Kidney (tissue), 14 donors: ENCODE measurements around the gene SLC51B. TPM values are rescaled to one million over a fixed set of nuclear protein-coding genes. Genes with fewer than 3 reads are reported as not detected.

ENCODE experiments used
- DNase-seq, 5 donors: peaks; one replicate each; pipeline ENCODE4 v3.0.0-alpha.2; 2013 to 2020
- FAIRE-seq: peaks from 2 replicates; lab custom pipeline; 2012; peaks lifted over from hg19 to GRCh38; lab: Jason Lieb, UNC
- H3K27ac ChIP-seq, 2 donors: one replicate each; pipeline ENCODE4 v1.7.0; 2013; ENCODE audit warnings: low read depth in 2 of 2, low read length in 2 of 2, inconsistent platforms in 1 of 2
- H3K27me3 ChIP-seq: one replicate; pipeline ENCODE4 v1.7.1; 2013; ENCODE audit warnings: low read length, inconsistent platforms; ENCODE audit not compliant: control insufficient read depth, insufficient read depth
- H3K36me3 ChIP-seq, 3 donors: one replicate each; pipeline versions ENCODE4 v1.7.0 to v1.7.1; 2013; ENCODE audit warnings: low read length in 3 of 3, control low read depth in 1 of 3, inconsistent platforms in 1 of 3; ENCODE audit not compliant: insufficient read depth in 3 of 3, control insufficient read depth in 2 of 3
- H3K4me1 ChIP-seq, 3 donors: one replicate each; pipeline versions ENCODE4 v1.7.0 to v1.7.1; 2013; ENCODE audit warnings: low read length in 3 of 3, inconsistent platforms in 1 of 3, low read depth in 1 of 3; ENCODE audit not compliant: control insufficient read depth in 2 of 3, insufficient read depth in 2 of 3
- H3K4me3 ChIP-seq, 3 donors: one replicate each; pipeline versions ENCODE4 v1.7.0 to v1.8.1; 2013; ENCODE audit warnings: low read length in 3 of 3, control low read depth in 1 of 3, inconsistent platforms in 1 of 3
- H3K9ac ChIP-seq, 3 donors: one replicate each; pipeline versions ENCODE4 v1.7.0 to v1.7.1; 2013; ENCODE audit warnings: low read length in 3 of 3, control low read depth in 1 of 3, inconsistent platforms in 1 of 3
- H3K9me3 ChIP-seq, 3 donors: one replicate each; pipeline versions ENCODE4 v1.7.0 to v1.7.1; 2013; ENCODE audit warnings: low read length in 3 of 3, control low read depth in 1 of 3, inconsistent platforms in 1 of 3; ENCODE audit not compliant: control insufficient read depth in 2 of 3, insufficient read depth in 1 of 3
- CTCF ChIP-seq: IDR thresholded peaks from 3 replicates; pipeline ENCODE4 v1.5.1; 2012; ENCODE audit warnings: mild to moderate bottlenecking, moderate library complexity, borderline replicate concordance; ENCODE audit not compliant: insufficient read depth; ENCODE audit errors: extremely low read depth
- intact Hi-C: fragments of 100-400 bp; cut with DNase I; formaldehyde crosslinking; loops from one replicate; pipeline ENCODE4 v1.11.1; 2022
- polyA plus RNA-seq: library from polyadenylated mRNA; stranded (reverse); fragments of 350-450 nt; fragmentation: Illumina TruSeq; extraction: RNeasy Lipid Tissue Mini Kit (QIAGEN cat#74804); gene quantifications from one replicate; pipeline ENCODE4 v1.2.3, GENCODE V29; 2014; ENCODE audit warnings: low read depth, low replicate concordance; ENCODE audit not compliant: insufficient read depth
- total RNA-seq: library from RNA; stranded (reverse); fragmentation: NEBNext Ultra II Directional; extraction: Animal tissue kit (Norgen Biotek cat#: 25700); gene quantifications from one replicate; pipeline ENCODE4 v1.2.1, GENCODE V29; 2021
- donor health status: control.
- donor health status: control.
- donor health status: control.
- donor health status: control.
- donor health status: control.
- donor health status: DM: yes; HTN: yes; CAD: no.
- donor health status: Normal renal cell carcinoma (clear cell type).

The SLC51B gene
- total and polyA plus RNA-seq, 2 donors from 2014 or later, result 2.9 to 40.9 TPM

DNA sequence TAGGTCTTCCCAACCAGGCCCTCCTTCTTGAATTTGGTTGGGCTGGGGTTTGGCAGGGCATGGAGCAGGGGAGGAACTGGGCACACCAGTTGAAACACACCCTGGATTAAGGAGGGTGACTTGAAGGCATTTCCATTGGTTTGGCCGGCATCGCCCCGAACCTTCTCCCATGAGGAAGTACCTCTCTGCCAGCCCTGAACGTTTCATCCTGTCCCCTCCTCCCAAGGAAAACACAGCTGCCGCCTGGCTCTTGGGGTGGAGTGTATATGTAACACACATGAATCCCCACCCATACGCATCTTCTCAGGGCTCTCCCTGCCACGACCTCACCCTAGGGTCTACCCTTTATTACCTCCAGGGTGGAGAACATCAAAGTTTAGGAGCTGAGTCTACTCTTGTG, 55.3 kb downstream of the SLC51B start:
- H3K9me3 ChIP-seq, result no peaks in the 10 kb centered on the region
- no peak for TF ChIP-seq CTCF
- no peak overlapping the region for H3K4me3 ChIP-seq
- H3K4me1 ChIP-seq, result peaks cover 0 to 4% (median 0%) of the 10 kb centered on the region in 3 donors
- FAIRE-seq, result no peak
- no peak overlapping the region for H3K9ac ChIP-seq
- DNase-seq, result no peak
- H3K36me3 ChIP-seq, result peaks cover 2 to 21% (median 14%) of the 10 kb centered on the region in 3 donors
- no peaks in the 10 kb centered on the region for H3K27me3 ChIP-seq
- no peak overlapping the region for H3K27ac ChIP-seq
- intact Hi-C loops, result no loop called here

GRCh38 chr15:65101411-65101890, 56.3 kb downstream of the SLC51B start:
- FAIRE-seq (no peak), DNase-seq (peak in 4 of 5 donors; percentile 89 to 93 (median 92))
- peaks cover 2 to 21% (median 16%) of the 10 kb centered on the region in 3 donors for H3K36me3 ChIP-seq
- TF ChIP-seq CTCF, result peak; percentile 61
- intact Hi-C loops, result no loop called here
- no peak overlapping the region for H3K27ac ChIP-seq
- no peak overlapping the region for H3K9ac ChIP-seq
- no peak overlapping the region for H3K4me3 ChIP-seq
- H3K4me1 ChIP-seq, result peaks cover 0 to 4% (median 0%) of the 10 kb centered on the region in 3 donors
- H3K9me3 ChIP-seq, result no peaks in the 10 kb centered on the region
- H3K27me3 ChIP-seq, result no peaks in the 10 kb centered on the region

DNA sequence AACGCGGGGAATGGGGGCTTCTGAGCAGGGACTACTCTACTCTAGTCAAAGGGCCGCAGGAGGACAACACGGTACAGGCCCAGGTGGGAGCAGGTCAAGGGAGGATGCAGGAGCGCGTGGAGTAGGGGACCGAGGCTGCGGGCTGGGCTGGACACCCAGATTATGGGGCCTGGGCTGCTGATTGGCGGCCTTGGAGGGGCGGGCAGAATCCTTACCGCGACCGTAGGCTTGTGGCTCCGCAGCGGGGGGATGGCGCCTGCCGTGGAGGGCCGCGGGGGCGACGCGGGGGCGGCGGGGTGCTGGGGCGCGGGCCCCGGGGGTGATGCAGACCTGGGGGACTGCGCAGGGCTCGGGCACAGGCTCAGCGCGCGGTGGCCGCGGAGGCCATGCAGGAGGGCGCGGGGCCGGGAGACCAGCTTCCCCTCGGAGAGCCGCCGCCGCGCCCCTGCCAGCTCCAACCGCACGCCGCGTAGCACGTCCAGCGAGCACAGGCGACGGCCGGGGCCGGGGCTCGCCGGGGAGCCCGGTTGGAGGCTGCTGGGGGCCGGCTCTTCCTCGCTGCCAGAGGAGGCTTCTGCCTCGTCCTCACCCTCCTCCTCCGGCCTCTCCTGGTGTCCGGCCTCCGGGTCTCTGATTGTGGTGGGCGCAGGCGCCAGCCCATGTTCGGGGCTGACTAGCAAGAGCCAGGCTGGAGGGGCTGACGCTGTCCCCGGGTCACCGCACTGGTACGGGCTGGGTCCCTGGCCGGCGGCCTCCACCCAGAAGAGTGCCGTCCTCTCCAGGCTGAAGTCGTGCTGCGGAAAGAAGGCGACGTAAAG, 56.9 kb downstream of the SLC51B start:
- Histone ChIP-seq H3K27ac (no peak overlapping the region), H3K4me1 (peaks cover 0 to 4% (median 0%) of the 10 kb centered on the region in 3 donors), H3K4me3 (no peak overlapping the region), H3K9ac (no peak overlapping the region), H3K27me3 (no peaks in the 10 kb centered on the region), H3K9me3 (no peaks in the 10 kb centered on the region), H3K36me3 (peaks cover 2 to 21% (median 16%) of the 10 kb centered on the region in 3 donors)
- peak in 2 of 5 donors; percentile 36 to 78 for DNase-seq
- intact Hi-C loops, result no loop called here
- FAIRE-seq, result no peak
- no peak for TF ChIP-seq CTCF
